ENCODE results near the gene PPM1H.
"Not testable (repeated sequence)": the region's sequence is repeated elsewhere in the genome, so short reads cannot be mapped to it uniquely, and the experiment has no call there.

Gene PPM1H

DNA sequence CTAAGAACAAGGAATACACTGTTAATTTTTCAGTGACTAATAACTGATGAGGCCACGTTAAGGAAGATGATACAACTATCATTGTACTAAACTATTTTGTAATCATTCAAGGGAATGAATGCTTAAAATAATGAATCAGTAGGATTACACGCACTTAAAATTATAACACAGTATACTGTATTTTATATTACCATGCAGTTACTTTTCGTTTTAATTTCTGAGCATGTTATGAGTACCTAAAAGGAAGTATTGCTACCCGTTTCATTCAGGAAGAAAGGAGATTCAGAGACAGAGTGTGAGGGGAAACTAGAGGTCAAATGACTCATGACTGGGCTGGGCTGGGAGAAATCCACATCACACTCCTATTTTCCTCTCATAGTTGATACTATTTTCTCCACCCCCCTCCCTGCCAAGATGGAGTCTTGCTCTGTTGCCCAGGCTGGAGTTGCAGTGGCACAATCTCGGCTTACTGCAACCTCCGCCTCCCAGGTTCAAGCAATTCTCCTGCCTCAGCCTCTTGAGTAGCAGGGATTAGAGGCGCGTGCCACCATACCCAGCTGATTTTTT, 202.0 kb downstream of the PPM1H start:
- no peak for DNase-seq (ENCODE audit: low spot score)

DNA sequence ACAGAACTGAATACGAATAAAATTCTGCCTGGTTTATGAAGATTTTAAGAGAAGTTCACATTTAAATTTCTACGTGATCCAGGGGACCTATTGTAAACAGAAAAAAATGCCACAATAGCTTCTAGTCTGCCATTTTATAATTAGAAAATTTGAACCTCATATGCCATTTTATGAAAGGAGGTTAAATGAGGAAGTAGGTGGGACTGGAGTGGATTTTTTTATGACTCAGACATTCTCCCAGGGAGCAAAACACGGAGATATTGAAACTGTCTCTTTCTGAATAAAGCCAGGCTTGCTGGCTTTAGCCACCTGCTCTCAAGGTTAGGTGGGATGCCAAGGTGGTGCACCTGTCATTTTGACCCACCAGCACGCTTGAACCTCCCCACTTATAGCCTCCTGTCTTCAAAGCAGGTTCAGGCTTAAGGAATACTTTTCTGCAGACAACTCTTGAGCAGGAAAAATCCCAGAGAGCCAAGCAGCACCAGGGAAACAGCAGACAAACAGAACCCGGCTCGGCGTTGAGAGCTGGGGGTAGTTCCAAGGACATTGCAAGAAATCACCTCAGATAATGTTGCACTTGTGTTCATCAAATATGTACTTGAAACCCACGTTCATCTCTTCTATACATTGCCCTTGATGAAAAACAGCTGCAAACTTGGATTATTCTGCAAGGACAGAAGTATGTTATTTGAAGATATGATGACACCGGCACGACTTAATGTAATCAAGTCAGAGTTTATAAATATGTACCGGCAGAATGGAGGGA, 203.7 kb downstream of the PPM1H start:
- no peak for DNase-seq (ENCODE audit: low spot score)

DNA sequence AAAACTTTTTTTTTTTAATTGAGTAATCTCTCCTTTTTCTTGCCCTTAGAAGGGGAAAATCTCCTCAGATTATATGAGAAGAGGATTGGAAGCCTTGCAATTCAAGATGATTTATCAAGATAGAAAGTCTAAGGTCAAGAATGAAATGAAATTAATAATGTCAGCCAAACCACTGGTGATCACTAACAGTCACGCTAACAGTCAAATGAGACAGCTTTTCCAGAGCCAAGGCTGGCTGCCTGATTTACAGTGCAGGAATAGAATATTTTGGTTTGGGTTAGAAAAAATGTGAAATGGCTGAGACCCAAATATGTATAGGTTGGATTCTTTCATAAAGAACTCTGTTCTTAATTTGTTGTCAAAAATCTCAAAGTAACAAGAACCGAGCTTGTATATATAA, 204.3 kb downstream of the PPM1H start:
- DNase-seq (ENCODE audit: low spot score) = no peak

DNA sequence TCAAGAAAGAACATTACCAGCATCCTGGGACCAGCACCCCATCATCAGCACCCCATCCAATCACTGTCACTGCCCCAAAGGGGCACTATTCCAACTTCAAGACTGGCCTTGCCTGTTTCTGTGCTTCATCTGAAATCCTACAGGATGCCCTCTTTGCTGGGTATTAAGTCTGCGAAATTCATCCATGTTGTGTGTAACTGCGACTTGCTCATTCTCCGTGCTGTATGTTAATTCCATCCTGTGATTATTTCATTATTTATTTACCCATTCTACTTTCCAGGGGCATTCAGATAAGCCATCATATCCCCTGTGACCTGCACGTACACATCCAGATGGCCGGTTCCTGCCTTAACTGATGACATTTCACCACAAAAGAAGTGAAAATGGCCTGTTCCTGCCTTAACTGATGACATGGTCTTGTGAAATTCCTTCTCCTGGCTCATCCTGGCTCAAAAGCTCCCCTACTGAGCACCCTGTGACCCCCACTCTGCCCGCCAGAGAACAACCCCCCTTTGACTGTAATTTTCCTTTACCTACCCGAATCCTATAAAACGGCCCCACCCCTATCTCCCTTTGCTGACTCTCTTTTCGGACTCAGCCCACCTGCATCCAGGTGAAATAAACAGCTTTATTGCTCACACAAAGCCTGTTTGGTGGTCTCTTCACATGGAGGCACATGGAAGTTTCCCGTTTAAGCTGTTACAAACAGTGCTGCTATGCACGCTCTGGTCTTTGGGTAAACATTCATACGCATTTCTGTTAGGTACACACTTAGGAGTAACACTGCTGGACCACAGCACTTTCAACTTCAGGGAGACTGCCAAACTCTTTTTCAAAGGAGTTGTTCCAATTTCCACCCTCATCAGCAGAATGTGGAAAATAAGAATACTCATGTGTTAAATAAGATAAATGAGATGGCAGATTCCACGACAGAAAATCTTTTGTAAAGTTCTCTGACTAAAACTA, 205.1 kb downstream of the PPM1H start:
- not testable (repeated sequence) for DNase-seq (ENCODE audit: low spot score)

DNA sequence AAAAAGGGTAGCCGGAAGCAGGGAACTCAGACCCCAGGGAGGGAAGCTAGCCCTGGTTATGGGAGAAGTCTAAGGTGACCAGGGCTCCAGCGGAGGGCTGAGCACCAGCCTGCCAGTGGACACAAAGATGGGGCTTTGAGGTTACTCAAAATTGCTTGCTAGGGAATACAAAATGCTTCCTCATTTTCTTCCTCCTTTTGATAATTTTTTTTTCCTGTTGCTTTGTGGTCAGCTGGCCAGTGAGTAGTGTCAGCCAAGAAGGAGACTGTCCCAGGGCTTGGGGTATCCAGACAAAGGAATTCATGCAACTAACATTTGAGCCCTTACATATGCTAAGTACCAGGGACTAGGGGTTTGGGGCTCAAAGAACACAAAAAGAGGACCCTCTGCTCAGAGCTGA, 206.2 kb downstream of the PPM1H start:
- no peak for DNase-seq (ENCODE audit: low spot score)

DNA sequence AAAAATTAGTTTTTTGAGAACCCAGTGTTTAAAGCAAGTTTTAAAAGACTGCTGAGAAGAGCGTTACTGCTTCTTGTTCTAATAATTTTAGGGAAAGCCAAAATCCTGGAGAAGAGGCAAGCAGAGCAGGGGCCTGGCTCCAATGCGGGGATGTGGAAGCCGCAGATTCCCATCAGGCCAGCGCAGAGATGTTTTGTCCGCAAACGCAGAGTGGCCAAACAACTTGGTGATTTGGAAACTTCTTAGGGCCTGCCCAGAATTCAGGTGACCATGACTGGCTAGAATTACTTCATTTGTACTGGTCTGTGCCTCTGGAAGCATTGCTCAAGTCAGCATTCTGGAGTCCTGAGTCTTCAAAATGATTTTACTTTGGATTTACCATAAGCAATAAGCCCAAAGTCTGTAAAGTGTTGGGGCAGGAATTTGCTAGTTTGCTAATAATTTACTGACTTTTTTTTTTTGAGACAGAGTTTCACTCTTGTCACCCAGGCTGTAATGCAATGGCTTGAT, 208.4 kb downstream of the PPM1H start:
- no peak for DNase-seq (ENCODE audit: low spot score)

DNA sequence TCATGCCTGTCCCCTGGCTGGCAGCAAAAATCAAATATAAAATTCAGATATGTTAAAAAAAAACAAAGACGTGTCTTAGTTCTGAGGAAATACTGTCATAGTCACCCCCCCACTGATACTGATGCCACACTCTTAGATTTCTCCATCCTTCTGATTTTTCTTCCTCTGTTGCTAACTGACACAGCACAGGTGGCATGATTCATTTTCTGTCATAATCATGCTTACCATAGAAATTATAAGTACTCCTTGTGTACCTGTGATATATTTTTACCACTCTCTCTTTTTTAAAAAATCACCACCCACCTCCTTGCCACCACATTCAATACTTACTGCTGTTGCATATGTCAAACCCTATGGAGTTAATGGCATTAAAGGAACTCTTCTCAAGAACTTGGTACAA, 209.2 kb downstream of the PPM1H start:
- DNase-seq (ENCODE audit: low spot score) = no peak

DNA sequence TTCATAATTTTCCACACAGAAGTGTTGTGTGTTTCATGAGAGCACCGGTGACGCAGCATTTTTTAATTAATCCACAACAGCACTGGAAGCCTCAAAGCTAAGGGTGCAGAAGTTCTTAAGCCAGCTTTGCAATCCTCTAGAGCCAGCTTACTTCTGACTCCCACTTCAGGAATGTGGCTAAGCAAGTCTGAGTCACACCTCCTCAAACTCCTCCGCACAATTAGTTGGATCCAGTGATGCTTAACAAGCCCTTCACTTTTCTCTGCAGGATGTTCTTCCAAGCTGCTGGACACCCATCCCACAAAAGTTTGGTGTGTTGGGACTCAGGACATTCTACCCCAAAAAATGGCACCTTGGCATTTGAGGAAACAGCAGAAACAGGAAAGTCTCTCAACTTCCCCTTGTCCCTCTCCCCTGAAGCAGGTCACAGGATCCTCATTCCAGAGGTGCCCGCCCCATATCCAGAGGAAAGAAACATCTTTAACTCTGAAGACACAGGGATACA, 210.0 kb downstream of the PPM1H start:
- peak; percentile 11 for DNase-seq (ENCODE audit: low spot score)

DNA sequence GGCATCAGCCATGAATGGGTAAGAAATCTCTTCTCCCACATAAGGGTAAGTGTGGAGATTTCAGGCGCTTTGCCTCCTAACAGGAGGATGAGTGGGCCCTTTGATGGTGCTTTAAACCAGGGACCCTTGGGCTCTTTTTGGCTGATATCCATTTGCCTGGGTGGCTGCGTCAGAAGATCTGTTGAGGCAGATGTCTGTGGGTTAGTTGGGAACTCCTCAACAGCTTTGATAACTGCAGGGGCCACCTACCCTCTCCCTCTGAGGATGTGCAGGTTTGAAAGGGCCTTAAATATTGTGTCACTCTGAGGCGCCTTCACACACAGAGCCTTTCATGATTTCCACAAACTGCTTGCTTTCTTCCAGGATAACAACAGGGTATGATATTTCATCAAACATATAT, 210.7 kb downstream of the PPM1H start:
- no peak for DNase-seq (ENCODE audit: low spot score)

DNA sequence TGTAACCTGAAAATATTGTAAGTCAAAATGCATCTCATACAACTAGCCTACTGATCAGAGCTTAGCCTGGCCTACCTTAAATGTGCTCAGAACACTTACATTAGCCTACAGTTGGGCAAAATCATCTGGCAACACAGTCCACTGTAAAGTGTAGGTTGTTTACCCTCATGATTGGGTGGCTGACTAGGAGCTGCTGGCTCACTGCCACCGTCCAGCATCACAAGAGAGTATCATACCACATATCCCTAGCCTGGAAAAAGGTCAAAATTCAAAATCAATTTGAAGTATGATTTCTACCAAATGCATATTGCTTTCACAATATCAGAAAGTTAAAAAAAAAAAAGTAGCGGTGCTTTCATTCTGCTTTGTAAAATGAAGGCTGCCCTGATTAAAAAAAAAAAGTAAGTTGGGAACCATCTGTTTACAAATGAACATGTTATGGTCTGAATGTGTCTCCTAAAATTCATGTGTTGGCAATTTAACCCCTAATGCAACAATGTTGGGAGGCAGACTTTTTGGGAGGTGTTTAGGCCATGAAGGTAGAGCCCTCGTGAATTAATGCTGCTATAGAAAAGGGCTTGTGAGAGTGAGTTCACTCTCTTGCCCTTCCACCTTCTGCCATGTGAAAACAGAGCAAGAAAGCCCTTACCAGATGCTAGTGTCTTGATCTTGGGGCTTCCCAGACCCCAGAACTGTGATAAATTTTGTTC, 211.8 kb downstream of the PPM1H start:
- DNase-seq (ENCODE audit: low spot score) = no peak

DNA sequence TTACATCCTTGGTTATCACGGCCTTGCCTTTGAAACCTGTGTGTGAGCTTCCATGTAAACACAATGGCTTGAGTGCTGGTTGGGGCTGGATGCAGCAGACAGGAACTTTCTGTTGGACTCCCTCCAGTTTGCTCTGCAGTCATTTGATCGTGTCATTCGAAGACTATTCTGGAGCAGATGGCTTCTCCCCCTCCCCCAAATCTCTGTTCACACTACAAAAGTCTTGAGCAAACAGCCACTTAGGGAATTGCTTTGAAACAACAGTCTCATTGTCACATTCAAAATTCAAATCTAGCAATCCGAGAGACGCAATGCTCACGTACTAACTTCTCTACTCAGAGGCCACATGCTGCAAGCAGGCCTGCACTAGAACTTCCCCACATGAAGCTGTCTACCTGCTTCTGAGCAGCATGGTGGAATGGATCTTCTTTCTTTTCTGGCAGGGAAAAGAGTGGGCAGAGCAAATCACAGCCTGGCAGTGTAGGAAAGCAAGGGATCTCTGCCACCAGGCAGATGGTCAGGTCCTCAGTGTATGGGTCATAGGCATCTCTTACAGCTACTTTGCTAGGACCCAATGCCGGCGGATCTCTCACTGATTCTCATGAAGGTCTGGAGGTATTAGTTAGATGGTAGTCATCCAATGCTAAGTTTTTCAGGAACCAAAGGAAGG, 214.2 kb downstream of the PPM1H start:
- no peak for DNase-seq (ENCODE audit: low spot score)

DNA sequence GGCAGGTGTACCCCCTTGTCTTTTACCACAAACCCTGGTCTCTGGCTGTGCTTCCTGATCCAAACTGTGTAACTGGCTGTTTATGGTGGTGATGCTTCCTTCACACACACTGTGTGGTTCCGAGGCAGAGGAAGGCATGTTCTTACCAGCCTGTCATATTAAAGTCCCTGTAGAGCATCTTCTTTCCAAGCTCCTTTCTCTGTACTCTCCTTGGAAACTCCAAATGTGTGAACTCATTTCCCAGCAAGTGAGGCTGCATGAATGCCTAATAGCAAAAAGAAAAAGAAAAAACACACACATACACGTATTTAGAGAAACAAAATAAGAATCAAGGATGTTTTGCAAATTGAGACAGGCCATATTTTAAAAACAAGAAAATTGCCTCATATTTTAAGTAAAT, 214.9 kb downstream of the PPM1H start:
- DNase-seq (ENCODE audit: low spot score) = no peak

DNA sequence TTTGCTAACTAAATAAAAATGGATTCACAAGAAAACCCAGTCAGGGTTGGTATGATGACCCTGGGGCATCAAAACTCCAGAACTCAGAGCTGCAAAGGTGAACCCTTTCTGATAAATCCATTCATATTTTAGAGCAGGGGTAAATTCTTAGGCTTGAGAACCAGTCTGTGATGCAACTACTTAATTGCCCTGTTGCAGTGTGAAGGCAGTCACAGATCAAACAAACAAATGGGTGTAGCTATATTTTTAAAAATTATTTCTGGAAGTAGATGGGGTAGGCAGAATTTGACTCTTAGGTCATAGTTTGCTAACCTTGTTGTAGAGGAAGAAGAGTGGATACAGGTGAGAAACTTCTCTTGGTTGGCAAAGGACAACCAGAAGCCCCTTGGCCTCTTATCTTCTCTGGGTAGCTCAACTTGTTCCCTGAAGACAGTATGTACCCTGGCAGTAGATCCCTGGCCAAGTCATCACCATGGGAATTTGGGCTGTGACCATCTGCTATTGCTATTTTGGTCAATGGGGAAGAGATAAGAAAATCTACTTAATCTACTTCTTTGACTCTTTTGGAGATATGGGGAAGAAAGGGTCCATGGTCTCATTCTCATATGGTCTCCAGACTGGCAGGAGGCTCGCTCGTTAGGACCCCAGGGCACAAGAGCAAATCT, 216.1 kb downstream of the PPM1H start:
- no peak for DNase-seq (ENCODE audit: low spot score)

DNA sequence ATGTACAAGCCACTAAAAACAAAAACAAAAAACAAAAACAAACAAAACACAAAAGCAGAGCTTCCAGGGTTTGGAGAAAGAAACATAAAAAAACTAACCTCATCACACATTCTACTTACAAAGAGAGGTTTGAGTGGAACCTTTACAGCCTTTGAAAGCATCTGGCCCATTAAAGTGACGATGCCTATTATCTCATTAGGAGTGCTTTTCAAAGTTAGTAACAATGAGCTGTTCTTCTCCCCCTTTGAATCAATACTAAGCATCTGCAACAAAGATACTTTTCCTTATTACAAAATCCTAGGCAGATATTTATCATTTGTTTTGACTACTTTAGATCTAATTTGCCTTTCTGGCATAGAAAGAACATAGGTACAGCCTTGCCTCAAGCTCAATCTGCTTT, 217.3 kb downstream of the PPM1H start:
- no peak for DNase-seq (ENCODE audit: low spot score)

DNA sequence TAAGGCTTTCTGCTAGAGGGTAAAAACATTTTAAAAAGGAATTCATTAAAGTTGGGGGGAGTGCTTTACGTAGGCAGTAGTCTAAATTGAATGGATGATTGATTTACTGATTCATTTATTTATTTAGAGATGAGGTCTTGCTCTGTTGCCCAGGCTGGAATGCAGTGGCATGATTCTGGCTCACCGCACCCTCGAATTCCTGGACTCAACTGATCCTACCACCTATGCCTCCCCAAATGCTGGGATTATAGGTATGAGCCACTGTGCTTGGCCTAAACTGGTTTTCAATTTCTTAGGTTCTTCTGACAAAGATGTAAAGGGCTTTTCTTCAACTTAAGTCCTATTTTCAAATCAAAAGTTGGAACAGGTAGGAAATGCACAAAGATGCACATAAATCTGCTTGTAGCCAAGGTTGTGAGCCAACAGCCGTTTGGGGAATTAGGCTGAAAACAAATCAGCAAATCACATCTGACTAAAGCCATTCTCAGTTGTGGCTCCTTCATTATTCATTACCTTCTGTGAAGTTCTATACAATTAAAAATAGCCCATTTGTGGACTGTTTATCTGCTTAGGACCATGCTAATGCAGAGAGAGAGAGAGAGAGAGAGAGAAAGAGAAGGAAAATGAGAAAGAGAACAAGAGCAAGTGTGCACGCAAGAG, 218.0 kb downstream of the PPM1H start:
- DNase-seq (ENCODE audit: low spot score) = no peak

DNA sequence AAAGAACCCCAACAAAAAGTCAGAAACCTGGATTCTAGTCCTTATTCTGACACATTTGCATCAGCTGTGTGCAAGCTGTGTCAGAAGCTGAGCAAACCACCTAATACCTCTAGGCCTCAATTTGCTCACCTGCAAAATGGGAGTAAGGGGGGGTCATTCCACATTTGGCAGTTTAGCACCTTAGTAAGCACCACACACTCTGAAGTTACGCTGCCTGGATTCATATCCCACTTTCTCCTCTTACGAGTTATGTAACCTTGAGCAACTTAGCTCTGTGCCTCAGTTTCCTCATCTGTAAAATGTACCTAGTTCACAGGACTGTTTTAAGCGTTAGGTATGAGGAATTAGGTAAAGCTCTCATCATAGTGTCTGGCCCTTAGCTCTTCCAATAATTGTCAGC, 218.9 kb downstream of the PPM1H start:
- DNase-seq (ENCODE audit: low spot score) = no peak

DNA sequence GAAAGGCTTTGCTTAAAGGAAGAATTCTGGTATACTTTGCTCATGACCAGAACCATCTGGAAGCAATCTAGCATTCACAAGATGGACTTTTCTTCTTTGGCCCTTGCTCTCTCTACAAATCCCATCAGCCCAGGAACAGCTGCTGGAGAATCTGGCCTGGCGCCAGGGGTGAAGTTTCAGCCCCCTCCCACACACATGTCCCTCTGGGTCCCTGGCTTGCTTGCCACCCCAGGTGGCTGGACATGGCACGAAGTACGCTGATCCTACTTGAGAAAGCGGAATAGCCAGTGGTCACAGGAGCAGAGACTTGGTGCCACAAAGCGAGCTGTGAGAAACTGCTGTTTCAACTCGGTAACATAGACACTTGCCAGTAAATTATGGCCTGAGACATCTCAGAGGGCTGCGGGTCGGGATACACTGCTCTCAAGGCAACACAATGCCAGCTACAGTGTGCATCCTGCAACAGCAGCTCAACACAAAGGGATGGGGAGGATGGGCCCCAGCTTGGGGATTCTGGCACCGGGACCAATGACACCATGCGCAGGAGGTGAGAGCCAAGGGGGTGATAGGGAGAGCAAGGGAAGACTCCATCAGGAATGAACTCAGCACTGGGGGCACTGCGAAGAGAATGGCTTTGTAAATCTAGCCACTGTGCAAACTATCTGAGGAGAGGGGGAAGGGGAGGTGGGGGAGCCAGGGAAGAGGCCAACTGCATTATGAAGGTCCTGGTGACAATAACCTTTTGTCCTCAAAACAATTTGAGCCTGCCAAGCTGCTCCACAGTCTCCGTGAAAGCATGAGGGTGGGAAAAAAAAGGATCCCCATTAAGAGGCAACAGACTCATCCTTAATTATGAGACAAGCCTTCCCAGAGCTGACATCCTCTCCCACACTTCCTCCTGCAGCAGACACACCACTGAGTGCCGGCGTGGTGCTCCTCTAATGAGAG, 219.9 kb downstream of the PPM1H start:
- DNase-seq (ENCODE audit: low spot score) = no peak

DNA sequence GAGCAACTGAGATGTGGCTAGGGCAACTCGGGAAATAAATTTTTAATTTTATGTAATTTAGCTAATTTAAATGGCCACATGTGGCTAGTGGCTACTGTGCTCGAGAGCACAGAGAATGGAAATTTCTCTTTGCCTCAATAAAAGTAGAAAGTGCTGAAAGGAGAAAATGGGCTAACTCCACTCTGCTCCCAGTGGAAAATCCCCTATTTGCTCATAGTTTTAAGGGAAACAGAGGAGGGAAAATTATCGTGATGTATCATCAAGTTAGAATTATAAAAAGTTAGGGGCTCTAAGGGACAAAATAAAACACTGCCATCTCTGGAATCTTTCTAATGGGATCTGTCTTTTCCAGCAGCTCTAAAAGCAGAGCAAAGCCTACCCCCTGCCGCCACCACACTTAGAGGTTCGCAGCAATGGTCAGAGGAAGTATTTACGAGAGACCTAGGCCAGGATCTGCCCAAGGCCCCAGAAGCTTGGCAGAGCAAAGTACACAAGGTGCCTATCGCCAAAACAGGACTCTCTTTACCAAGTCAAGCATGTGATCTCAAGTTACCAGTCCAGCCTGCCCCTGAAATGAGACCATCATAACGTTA, 220.7 kb downstream of the PPM1H start:
- no peak for DNase-seq (ENCODE audit: low spot score)

DNA sequence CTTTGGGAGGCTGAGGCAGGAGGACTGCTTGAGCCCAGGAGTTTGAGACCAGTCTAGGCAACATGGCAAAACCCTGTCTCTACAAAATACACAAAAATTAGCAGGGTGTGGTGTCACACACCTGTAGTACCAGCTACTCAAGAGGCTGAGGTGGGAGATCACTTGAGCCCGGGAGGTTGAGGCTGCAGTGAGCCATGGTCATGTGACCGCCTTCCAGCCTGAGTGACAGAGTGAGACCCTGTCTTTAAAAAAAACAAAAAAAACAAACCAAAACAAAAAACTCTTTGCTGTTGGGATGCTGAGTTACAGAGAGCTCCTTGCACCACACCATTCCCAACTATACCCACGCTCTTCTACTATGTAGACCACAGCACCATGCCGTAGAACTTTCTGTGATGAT, 221.2 kb downstream of the PPM1H start:
- no peak for DNase-seq (ENCODE audit: low spot score)
